GM19328 (cell line): ENCODE results near the gene REPS2.

ENCODE experiments used
- ATAC-seq: cut with Tn5 transposase; IDR thresholded peaks from one replicate; pipeline ENCODE4 v1.9.1; 2021; ENCODE audit warnings: mild to moderate bottlenecking, moderate library complexity; ENCODE audit not compliant: unreplicated experiment

REPS2 gene

DNA sequence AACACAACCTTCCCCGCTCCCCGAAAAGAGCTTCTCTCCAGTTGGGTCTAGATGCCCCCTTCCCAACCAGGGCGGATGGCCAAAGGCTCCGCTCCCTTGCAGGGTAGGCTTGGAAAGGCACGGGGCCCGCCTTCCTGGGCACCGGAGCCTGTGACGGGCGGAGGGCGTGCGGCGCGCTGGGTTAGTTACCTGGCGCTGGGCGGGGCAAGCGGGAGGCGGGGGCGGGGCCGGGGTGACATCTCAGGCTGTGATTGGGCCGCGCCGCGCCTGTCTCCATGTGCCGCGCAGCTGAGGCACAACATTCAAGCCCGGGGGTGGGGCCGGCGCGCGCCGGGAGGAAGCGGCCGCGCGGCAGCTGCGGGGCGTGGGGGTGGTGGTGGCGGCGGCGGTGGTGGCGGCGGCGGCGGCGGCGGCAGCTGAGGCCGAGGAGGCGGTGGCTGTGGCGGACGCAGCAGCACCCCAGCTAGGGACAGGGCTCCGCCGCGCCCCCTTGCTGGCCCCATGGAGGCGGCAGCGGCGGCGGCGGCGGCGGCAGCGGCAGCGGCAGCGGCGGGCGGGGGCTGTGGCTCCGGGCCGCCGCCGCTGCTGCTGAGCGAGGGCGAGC lies at the start of gene REPS2:
Gene REPS2, plus strand, starts transcription at position 298 of the 604 bp plus-strand sequence. Its CDS starts 204 bp downstream, at position 502.
- peak; percentile 90 for ATAC-seq

DNA sequence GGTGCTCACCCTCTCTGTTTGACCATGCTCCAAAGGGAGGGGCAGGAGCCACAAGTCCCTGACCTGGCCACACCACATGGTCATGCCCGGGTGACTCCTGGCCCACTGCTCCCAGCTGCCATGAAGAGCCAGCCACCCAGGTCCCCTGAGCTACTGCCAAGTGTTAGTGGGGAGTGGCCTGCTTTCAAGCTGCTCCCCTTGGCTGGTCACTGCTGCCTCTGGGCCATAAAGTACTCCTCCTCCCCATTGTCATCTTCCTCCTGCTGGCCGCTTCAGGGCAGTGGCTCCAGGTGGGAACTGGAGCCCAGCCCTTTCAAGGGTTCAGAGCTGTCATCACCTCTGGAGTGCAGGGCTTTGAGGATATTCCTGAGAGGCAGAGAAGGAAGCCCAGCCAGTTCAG lies 49.0 kb upstream of the REPS2 start:
- no peak for ATAC-seq

DNA sequence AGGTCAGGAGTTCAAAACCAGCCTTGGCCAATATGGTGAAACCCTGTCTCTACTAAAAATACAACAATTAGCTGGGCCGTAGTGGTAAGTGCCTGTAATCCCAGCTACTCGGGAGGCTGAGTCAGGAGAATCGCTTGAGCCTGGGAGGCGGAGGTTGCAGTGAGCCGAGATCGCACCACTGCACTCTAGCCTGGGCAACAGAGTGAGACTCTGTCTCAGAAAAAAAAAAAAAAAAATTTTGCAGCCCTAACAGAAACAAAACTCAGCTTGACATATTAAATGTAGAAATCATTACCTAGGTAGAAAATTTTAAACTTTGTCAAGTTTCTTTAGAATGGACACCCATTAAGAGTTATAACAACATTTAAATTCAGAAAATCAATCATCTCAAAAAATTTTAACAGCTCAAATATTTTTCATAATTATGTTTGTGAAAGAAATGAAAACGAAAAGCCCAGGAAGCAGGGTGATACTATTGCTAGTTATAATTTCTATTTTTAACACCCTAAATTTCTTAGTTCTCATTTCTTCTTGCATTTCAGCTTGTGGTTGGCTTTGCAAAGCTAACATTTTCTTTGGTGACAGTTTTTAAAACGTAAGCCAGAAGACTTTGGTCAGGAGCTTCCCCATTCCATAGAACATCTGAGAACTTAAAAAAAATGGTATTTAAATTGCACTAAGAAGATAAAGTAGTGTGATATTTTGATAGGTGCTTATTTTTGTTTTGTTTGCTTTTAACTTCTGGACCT lies 43.0 kb upstream of the REPS2 start:
- peak; percentile 67 for ATAC-seq

DNA sequence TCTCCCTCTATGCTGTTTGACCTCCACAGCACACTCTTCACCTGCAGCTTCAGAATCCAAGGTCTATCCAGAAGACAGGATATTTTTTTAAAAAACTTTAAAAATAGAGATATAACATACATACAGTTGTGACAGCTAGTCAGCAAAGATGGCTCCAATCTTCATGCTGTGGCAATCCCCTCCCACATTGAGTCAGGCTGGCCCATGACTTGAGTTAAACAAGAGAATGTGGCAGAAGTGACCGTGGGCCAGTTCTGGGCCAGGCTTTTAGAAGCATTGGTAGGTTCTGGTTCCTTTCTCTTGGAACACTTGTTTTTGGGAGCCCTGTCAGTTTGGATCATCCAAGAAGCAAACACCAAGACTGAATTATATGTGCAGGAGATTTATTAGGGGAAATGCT lies 36.1 kb upstream of the REPS2 start:
- no peak for ATAC-seq

- ATAC-seq, result no peak
Observed at GRCh38 chrX:16914058-16914457, 32.4 kb upstream of the REPS2 start.

DNA sequence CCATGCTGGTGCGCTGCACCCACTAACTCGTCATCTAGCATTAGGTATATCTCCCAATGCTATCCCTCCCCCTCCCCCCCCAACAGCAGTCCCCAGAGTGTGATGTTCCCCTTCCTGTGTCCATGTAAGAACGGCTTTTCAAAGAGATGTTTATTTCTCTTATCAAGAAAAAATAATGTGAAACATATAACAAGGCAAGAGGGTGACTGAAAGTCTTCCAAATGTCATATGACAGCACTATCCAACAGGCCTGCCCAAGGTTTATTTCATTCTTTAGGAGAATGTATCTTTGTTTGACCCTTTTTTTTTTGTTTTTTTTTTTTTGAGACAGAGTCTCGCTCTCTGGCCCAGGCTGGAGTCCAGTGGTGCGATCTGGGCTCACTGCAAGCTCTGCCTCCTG lies 29.9 kb upstream of the REPS2 start:
- no peak for ATAC-seq

- ATAC-seq, result no peak
Observed at GRCh38 chrX:16917120-16917519, 29.3 kb upstream of the REPS2 start.

DNA sequence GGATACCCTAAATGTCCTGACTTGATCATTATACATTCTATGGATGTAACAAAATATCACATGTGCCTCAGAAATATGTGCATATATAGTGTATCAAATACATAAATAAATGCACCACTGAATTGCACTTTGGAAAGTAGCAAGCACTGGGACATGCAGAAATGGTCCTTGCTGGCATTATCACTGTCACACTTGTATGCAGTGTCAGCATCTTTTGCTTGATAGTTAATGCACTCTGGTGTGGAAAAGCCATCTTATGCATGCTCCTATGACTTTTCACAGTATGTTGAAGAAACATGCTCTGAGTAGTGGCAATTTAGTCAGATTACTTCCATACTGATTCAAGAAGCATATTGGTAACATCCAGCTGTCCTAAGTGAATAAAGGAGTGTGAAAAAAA lies 27.5 kb upstream of the REPS2 start:
- ATAC-seq, result no peak

- no peak for ATAC-seq
Observed at GRCh38 chrX:16920075-16920474, 26.4 kb upstream of the REPS2 start.

DNA sequence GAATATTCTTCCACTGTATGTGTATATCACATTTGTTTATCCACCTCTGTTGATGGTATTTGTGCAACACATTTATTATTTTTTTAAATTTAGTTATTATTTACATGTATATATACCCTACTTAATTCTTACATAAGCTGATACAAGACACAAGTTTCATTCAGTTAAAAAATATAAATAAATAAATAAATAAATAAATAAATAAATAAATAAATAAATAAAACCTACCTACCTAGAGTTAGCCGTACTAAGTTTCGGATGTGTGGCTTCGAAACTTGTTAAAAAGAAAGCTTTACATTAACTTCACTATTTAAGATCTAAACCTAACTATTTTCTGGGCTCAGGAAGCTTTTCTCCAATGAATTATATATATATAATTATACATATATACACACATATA lies 23.3 kb upstream of the REPS2 start:
- no peak for ATAC-seq

- no peak for ATAC-seq
Observed at GRCh38 chrX:16924631-16925480, 21.6 kb upstream of the REPS2 start.

GRCh38 chrX:16930392-16930791 lies 16.1 kb upstream of the REPS2 start:
- ATAC-seq, result no peak

DNA sequence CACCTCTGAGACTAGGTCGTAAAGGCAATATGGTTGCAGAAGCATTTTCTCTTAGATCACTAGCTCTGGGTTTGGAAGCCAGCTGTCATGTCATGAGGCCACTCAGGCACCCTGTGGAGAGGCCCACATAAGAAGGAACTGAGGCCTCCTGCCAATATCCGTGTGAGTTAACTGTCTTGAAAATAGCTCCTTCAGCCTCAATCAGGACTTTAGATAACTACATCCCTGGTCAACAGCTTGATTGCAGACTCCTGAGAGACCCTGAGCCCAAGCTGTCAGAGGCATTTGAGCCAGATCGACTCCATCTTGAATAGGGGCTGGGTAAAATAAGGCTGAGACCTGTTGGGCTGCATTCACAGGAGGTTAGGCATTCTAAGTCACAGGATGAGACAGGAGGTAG lies 15.1 kb upstream of the REPS2 start:
- ATAC-seq, result no peak

GRCh38 chrX:16931855-16932575 lies 14.4 kb upstream of the REPS2 start:
- no peak for ATAC-seq

GRCh38 chrX:16934185-16934584 lies 12.3 kb upstream of the REPS2 start:
- ATAC-seq, result no peak

DNA sequence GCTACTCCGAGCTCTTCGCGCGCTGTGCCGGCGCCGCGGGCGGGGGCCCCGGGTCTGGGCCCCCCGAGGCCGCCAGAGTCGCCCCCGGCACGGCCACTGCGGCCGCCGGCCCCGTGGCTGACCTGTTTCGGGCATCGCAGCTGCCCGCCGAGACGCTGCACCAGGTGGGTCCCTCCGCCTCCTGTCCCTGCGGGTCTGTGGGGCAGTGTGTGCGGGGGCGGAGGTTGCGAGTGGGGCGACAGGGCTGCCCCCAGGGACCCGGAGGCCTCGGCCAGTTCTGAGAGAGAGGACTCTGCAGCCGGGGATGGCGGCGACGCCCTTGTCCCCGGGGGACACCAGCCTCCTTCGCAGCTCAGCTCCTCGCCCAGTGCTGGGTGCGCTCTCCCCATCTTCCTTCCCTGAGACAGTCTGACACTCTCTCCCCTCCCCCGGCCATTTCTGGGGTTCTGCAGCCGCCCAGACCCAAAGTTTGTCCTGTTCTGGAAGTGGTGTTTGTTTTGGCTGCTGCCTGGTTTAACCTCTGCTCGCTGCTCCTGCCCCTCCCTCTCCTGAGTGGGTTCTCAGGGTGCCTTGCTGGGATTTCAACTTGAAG lies 609 bp downstream of the REPS2 start:
- peak; percentile 17 for ATAC-seq

GRCh38 chrX:16950423-16950822 lies 4.0 kb downstream of the REPS2 start:
- ATAC-seq, result no peak

GRCh38 chrX:16953606-16954211 lies 7.3 kb downstream of the REPS2 start:
- ATAC-seq, result no peak

- no peak for ATAC-seq
Observed at GRCh38 chrX:16957751-16958150, 11.3 kb downstream of the REPS2 start.

DNA sequence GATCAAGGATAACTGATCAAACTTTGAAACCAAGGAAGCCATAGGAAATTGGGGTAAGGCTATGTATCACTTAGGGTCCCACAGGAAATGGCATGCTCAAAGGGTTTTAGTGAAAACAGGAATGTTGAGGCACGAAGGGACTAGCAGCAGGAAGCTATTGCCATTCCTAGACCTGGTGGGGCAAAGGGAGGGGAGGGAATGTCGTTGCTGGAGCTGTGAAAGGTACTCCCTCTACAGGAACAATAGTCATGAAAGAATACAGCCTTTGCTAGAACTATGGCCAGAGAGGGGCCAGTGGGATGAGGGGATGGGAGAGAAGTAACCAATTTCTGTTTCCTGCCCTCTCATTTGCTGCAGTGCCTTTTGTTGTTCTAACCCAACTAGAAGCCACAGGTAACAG lies 11.9 kb downstream of the REPS2 start:
- no peak for ATAC-seq
